Measurements from ENCODE around the gene ATP5MG.
"Not testable (repeated sequence)": the region's sequence is repeated elsewhere in the genome, so short reads cannot be mapped to it uniquely, and the experiment has no call there.

The ATP5MG gene

GRCh38 chr11:118401151-118401879 lies at the start of gene ATP5MG:
Gene ATP5MG (plus strand): TSS chr11:118401606. CDS start chr11:118401666, 60 bp downstream.
- DNase-seq (ENCODE audit: low spot score): peak; percentile 81

- DNase-seq (ENCODE audit: low spot score): peak; percentile 5
Measured at GRCh38 chr11:118353084-118353710, 48.2 kb upstream of the ATP5MG start.

- DNase-seq (ENCODE audit: low spot score): no peak
Measured at GRCh38 chr11:118358071-118358470, 43.3 kb upstream of the ATP5MG start.

- peak; percentile 70 for DNase-seq (ENCODE audit: low spot score)
Measured at GRCh38 chr11:118359295-118359958, 42.0 kb upstream of the ATP5MG start, which contains the start of gene UBE4A. Gene UBE4A (plus strand): TSS chr11:118359600. CDS start chr11:118365081, 5,481 bp downstream.

GRCh38 chr11:118364956-118365615 lies 36.3 kb upstream of the ATP5MG start:
- DNase-seq (ENCODE audit: low spot score): no peak

GRCh38 chr11:118366287-118366686 lies 35.1 kb upstream of the ATP5MG start:
- no peak for DNase-seq (ENCODE audit: low spot score)

DNA sequence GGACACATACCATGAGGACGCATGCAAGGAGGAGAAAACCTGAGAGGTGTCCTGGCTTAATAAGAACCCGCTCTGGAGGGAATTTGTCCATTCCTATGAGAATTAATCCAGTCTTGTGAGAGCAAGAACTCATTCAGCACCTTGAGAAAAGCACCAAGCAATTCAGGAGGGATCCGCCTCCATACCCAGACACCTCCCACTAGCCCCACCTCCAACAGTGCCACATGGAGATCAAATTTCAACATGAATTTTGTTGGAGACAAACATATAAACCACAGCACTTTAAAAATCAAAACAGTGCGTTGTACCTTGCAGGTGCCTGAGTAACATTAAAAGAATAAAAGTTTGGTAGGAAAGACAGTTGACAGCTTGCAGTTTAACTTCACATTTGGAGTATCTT lies 30.6 kb upstream of the ATP5MG start:
- no peak for DNase-seq (ENCODE audit: low spot score)

- no peak for DNase-seq (ENCODE audit: low spot score)
Measured at GRCh38 chr11:118373263-118373662, 28.1 kb upstream of the ATP5MG start.

DNA sequence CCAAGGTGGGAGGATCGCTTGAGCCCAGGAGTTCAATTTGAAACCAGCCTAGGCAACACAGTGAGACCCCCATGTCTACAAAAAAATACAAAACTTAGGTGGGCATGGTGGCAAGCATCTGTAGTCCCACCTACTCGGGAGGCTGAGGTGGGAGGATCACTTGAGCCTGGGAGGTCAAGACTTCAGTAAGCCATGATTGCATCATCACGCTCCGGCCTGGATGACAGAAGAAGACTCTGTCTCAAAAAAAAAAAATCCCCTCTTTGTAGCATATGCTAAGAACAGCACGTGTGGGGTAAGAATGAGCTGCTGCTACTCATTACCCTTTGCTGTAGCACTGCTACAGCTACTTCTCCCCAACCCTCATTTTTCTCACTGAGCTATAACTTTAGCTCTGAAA lies 27.5 kb upstream of the ATP5MG start:
- no peak for DNase-seq (ENCODE audit: low spot score)

DNA sequence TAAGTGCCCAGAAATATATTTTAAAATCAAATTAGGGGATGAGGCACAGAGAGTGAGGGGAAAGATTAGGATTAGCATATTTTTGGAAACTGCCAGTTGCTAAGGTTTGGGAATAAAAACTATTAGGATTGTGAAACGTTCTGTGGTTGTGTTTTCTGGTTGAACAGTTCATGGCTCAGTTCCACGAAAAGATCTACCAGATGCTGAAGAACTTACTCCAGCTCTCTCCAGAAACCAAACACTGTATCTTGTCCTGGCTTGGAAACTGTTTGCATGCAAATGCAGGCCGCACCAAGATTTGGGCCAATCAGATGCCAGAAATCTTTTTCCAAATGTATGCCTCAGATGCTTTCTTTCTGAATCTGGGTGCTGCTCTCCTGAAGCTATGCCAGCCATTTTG lies 26.7 kb upstream of the ATP5MG start:
- DNase-seq (ENCODE audit: low spot score): no peak

- DNase-seq (ENCODE audit: low spot score): no peak
Measured at GRCh38 chr11:118375978-118376377, 25.4 kb upstream of the ATP5MG start.

- no peak for DNase-seq (ENCODE audit: low spot score)
Measured at GRCh38 chr11:118379497-118379896, 21.9 kb upstream of the ATP5MG start.

DNA sequence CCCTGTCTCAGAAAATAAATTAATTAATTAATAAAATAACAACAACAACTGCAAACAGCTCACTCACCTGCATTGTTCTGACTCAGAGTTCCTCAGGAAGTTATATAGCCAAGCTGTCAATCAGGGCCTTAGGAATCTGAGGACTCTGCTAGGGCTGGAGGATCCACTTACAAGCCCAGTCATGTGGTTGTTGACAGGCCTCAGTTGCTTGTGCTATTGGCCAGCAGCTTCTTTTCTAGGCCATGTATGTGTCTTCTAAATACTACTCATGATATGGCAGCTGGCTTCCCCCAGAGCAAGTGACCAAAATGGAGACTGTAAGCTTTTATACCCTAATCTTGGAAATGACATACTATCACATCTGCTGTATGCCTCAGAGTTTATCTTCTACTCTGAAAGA lies 20.8 kb upstream of the ATP5MG start:
- DNase-seq (ENCODE audit: low spot score): no peak

GRCh38 chr11:118382954-118383353 lies 18.5 kb upstream of the ATP5MG start:
- DNase-seq (ENCODE audit: low spot score): no peak

DNA sequence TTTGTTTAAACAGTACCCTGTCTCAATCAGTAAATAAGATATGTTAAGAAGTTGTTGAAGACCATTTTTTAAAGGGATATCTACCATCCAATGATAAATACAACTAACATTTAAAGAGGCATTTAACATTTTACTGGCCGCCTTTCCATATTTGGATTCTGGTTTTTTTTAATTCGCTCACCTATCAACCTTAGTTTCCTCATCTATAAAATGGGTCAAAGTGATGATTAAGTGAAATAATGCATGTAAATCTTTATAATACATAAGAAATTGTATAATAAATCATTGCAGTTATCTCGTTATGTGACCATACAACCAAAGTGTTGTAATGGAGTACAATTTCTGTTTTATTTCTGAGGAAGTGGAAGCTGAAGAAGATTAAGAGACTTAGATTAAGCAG lies 17.7 kb upstream of the ATP5MG start:
- no peak for DNase-seq (ENCODE audit: low spot score)

DNA sequence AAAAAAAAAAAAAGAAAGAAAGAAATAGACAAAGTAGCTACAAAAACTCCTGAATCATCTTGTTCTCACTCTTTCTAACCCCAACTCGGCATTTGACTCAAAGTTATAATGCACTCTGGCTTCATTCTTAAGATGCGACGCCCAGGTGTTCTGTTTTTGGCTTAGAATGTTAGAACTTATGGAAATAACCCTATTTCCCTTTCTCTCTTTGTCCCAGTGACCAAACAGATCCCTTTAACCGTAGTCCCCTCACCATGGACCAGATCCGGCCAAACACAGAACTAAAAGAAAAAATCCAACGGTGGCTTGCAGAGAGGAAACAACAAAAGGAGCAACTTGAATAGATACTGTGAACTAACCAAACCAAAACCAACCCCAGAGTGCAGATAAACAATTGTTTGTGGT lies 5.3 kb upstream of the ATP5MG start:
- no peak for DNase-seq (ENCODE audit: low spot score)

DNA sequence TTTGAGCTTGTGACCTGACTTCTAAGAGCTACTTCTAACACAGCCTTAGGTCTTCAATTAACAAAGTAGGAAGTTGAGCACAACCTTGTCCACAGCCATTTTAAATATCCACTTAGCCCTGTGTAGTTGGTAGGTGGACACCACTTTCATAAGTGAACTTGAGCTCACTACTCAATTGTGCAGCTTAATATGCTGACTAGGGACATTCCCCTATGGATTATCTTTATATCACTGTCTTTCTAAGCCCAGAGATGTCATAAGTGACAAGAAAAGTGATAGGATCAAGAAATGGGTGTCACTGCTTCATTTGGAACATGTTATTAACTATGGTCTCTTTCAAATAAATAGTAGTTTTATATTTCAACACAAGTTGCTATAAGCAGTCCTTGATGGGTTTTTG lies 4.0 kb upstream of the ATP5MG start:
- no peak for DNase-seq (ENCODE audit: low spot score)

DNA sequence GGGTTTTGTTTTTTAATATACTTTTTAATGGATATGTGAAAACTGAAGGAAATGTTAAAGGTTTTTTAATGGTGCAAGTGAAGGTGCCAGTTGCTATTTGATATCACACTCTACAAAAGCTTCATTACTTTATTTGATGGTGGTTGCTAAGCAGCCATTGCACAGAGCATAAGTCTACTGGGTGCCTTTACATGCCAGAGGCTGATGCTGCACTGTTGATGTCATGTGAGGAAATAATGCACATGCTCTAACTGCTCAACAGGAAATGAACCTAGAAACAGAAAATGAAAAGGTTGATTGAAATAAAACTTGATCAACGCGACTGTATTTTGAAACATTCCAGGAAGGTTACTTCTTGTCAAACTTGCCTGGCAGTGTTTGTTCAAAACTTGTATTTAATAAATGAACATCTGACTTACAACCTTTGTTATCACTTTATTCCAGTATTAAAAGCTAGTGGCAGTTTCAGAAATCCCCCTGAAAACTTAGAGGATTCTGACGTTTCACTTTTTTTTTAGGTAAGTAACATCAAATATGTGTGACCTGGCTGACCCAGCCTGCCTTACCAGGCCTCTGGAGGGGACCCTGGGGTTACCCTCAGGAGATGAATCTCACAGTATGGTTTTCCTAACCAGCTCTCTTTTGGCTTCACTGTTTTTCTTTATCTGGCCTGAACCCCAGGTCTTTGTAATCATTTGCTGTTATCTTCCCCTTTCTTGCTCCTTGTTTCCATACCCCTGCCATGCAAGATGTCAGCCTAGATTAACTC lies 2.4 kb upstream of the ATP5MG start:
- peak; percentile 5 for DNase-seq (ENCODE audit: low spot score)

- peak; percentile 17 for DNase-seq (ENCODE audit: low spot score)
Measured at GRCh38 chr11:118401880-118402590, 629 bp downstream of the ATP5MG start.

DNA sequence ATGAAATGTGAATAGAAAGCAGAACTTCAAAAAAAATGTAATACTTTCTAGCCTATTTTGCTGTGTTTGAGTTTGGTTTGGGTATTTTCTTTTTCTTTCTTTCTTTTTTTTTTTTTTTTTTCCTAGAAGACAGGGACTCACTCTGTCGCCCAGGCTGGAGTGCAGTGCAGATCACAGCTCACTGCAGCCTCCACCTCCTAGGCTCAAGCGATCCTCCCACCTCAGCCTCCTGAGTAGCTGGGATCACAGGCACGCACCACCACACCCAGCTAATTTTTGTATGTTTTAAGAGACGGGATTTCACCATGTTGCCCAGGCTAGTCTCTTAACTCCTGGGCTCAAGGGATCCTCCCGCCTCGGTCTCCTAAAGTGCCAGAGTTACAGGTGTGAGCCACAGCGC lies 1.2 kb downstream of the ATP5MG start:
- not testable (repeated sequence) for DNase-seq (ENCODE audit: low spot score)

DNA sequence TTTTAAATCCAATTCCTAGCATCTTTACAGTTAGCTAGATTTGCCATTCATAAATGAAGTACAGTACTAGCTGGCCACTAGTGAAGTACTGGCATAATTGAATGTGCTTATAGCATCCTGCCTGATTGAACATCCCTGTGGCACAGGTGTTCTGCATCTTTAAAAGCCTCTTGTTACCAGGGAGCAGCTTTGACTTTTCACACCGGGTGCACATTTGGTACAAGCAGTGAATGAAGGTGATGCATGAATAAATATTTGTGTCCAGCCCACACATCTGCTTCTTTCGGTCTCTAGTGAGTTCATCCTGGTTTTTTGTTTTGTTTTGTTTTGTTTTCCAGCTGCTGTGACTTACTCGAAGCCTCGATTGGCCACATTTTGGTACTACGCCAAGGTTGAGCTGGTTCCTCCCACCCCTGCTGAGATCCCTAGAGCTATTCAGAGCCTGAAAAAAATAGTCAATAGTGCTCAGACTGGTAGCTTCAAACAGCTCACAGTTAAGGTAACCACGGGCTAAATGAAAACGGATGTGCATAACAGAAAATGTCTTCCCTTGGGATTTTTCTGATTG lies 5.3 kb downstream of the ATP5MG start:
- DNase-seq (ENCODE audit: low spot score): no peak

All from COLO829 (cell line).